Measurements from ENCODE around the gene DEDD2. TPM values are rescaled to one million over a fixed set of nuclear protein-coding genes. Genes with fewer than 3 reads are reported as not detected.
A peak's percentile ranks its signal among the peaks of the same experiment; 100 is the strongest.

DEDD2 gene
- total and polyA plus RNA-seq, 10 of the 15 experiments (the other 5 are each of a cell fraction or from before 2014, with no cell fraction given) = 2.5 to 24.7 (median 17.6) TPM

- TF ChIP-seq, protein P1, sequence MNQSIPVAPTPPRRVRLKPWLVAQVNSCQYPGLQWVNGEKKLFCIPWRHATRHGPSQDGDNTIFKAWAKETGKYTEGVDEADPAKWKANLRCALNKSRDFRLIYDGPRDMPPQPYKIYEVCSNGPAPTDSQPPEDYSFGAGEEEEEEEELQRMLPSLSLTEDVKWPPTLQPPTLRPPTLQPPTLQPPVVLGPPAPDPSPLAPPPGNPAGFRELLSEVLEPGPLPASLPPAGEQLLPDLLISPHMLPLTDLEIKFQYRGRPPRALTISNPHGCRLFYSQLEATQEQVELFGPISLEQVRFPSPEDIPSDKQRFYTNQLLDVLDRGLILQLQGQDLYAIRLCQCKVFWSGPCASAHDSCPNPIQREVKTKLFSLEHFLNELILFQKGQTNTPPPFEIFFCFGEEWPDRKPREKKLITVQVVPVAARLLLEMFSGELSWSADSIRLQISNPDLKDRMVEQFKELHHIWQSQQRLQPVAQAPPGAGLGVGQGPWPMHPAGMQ (IDR thresholded peaks at IDR 0.05; ENCODE audit: borderline replicate concordance) = no peak
- TF ChIP-seq SMC3 (IDR thresholded peaks at IDR 0.05; ENCODE audit: borderline replicate concordance, low read length) = no peak
- no peak for TF ChIP-seq RCOR1 (conservative IDR thresholded peaks at IDR 0.05; ENCODE audit: low read depth, low read length)
- TF ChIP-seq, protein P2, sequence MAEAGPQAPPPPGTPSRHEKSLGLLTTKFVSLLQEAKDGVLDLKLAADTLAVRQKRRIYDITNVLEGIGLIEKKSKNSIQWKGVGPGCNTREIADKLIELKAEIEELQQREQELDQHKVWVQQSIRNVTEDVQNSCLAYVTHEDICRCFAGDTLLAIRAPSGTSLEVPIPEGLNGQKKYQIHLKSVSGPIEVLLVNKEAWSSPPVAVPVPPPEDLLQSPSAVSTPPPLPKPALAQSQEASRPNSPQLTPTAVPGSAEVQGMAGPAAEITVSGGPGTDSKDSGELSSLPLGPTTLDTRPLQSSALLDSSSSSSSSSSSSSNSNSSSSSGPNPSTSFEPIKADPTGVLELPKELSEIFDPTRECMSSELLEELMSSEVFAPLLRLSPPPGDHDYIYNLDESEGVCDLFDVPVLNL (IDR thresholded peaks at IDR 0.05; ENCODE audit: low read depth, low read length) = peak; percentile 61
- TF ChIP-seq BCLAF1 (IDR thresholded peaks at IDR 0.05) = no peak
- TF ChIP-seq MEF2B (IDR thresholded peaks at IDR 0.05; ENCODE audit: partially characterized antibody, poor library complexity, severe bottlenecking) = peak; percentile 46
- peak; percentile 90 for TF ChIP-seq SIX5 (IDR thresholded peaks at IDR 0.05; ENCODE audit: low read depth, low read length, severe bottlenecking)
- TF ChIP-seq EGR1 (IDR thresholded peaks at IDR 0.05; ENCODE audit: borderline replicate concordance in 1 of 2, low read depth in 2 of 2, low read length in 2 of 2) = peak; percentile 34 to 86
- TF ChIP-seq HDGF (IDR thresholded peaks at IDR 0.05) = peak; percentile 88
- TF ChIP-seq SIN3A (IDR thresholded peaks at IDR 0.05; ENCODE audit: low read depth, low read length) = peak; percentile 71
- TF ChIP-seq NR2C1 (IDR thresholded peaks at IDR 0.05) = peak; percentile 87
- TF ChIP-seq CBX5 (IDR thresholded peaks at IDR 0.05; ENCODE audit: low read depth) = no peak
- TF ChIP-seq ESRRA (IDR thresholded peaks at IDR 0.05; ENCODE audit: low read length) = no peak
- TF ChIP-seq TCF3 (IDR thresholded peaks at IDR 0.05; ENCODE audit: borderline replicate concordance, insufficient read depth, low read depth, low read length) = 0 out of 2 replicates have a peak, but pooled peaks have one; percentile 51
- peak; percentile 71 for TF ChIP-seq POLR2AphosphoS2 (IDR thresholded peaks at IDR 0.05; ENCODE audit: low read depth, low read length)
- TF ChIP-seq, protein P3, sequence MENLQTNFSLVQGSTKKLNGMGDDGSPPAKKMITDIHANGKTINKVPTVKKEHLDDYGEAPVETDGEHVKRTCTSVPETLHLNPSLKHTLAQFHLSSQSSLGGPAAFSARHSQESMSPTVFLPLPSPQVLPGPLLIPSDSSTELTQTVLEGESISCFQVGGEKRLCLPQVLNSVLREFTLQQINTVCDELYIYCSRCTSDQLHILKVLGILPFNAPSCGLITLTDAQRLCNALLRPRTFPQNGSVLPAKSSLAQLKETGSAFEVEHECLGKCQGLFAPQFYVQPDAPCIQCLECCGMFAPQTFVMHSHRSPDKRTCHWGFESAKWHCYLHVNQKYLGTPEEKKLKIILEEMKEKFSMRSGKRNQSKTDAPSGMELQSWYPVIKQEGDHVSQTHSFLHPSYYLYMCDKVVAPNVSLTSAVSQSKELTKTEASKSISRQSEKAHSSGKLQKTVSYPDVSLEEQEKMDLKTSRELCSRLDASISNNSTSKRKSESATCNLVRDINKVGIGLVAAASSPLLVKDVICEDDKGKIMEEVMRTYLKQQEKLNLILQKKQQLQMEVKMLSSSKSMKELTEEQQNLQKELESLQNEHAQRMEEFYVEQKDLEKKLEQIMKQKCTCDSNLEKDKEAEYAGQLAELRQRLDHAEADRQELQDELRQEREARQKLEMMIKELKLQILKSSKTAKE (IDR thresholded peaks at IDR 0.05; ENCODE audit: low read depth, poor library complexity, severe bottlenecking) = no peak
- TF ChIP-seq ZNF24 (IDR thresholded peaks at IDR 0.05) = no peak
Observed at GRCh38 chr19:42242512-42243409, 25.3 kb upstream of the DEDD2 start, which contains the start of gene GSK3A (continued).

Data from GM12878 (cell line).